ENCODE data around the gene KAT7.

The KAT7 gene

DNA sequence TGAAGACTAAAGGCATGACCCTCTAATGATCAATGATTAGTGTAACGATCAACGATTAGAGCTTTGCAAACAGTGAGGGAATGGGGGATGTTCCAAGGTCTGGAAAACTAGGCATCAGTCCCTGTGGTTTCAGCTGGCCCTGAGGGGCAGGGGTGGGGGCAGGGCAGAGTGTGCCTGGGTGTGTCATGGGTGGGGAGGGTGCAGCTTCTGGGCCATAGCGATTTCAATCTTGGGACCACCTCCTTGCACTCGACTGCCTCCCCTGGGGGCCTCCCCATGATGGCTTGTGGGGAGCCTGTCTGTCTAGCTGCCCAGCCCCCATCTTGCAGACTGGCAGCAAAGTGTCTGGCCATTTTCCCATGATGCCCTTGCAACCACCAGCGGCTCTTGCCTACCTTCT is 51.0 kb downstream of the KAT7 start:
- DNase-seq (ENCODE audit: low read depth in 2 of 3, low spot score in 2 of 3), result no peak

DNA sequence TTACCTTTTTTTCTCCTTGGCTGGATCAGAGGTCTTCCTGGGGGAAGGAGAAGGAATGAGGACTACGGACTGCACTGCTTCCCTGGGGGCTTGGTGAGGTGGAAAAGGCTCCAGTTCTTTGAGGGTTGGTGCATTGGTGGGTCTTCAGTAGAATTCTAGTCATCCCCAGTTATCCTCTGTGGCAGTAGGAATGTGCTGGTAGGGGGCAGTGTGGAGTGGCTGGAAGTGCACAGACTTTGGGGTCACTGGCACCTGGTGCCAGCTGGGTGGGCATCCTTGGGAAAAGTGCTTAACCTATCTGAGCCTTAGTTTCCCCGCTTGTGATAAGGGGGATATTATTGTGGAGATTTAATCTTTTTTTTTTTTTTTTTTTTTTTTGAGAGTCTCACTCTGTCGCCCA is 53.1 kb downstream of the KAT7 start:
- no peak for DNase-seq (ENCODE audit: low read depth in 2 of 3, low spot score in 2 of 3)

DNA sequence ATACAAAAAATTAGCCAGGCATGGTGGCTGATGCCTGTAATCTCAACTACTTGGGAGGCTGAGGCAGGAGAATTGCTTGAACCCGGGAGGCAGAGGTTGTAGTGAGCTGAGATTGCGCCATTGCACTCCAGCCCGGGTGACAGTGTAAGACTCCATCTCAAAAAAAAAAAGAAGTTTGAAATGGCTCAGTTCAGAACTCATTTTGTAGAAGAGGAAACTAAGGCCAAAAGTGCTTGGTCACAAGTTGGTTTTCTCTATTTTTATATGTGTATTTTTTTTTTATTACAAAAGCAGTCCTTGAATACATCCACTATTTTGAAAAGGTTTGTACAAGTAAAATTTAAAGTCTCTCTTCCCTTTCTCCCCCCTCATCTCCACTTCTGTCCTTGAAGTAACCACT is 53.9 kb downstream of the KAT7 start:
- DNase-seq (ENCODE audit: low read depth in 2 of 3, low spot score in 2 of 3), result no peak

DNA sequence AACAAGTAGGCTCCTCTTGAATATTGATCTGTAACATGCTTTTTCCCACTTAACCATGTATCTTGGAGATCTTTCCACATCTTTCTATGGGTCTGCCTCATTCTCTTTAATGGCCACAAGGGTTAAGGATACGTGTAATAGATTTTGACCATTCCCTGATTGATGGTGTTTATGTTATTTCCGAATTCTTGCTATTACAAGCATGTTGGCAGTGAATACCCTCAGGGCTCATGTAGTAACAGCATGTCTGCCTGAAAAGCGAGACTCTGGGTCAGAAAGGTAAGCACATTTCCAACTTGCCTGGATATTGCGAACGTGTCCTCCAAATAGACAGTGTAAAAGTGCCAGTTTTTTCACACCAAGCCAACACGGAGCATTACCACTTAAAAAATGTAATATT is 54.4 kb downstream of the KAT7 start:
- no peak for DNase-seq (ENCODE audit: low read depth in 2 of 3, low spot score in 2 of 3)

DNA sequence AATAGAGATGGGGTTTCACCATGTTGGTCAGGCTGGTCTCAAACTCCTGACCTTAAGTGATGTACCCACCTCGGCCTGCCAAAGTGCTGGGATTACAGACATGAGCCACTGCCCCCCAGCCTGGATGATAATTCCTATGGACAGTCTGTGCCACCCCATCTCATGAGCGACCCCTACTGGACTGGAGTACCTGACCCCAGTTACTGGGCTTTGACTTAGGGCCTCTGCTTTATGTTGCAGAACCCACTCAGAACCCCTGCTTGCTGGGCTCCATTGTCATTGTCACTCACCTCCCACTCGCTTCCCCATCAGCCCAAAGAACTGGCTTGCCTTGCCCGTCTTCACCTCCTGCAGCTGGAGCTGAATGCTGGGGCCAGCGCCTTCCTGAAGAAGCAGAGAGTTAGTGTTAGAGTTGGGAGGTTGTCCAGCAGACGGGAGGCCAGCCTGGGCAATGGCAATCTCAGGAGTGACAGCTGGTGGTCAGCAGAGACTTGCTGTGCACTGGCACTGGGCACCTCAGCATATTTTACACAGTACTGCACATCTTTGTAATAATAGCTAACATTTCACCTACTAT is 55.4 kb downstream of the KAT7 start:
- no peak for DNase-seq (ENCODE audit: low read depth in 2 of 3, low spot score in 2 of 3)

DNA sequence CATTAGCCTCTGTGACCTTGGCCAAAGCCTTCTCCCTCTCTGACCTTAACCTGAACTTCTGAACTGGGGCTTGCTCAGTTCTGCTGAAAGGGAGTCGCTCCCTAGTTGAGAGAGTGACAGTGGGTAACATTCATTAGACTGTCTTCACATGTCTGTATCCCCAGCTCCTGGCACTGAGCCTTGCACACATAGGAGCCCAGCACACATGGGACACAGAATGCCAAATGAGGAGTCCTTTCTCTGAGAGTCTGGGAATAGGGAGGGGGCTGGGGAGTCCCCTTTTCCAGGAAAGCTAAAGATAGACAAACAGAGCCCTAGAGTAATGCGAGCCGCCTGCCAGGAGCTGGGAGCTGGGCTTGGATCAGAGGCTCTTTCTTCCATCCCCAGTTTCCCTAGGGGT is 56.8 kb downstream of the KAT7 start:
- DNase-seq (ENCODE audit: low read depth in 2 of 3, low spot score in 2 of 3), result no peak

DNA sequence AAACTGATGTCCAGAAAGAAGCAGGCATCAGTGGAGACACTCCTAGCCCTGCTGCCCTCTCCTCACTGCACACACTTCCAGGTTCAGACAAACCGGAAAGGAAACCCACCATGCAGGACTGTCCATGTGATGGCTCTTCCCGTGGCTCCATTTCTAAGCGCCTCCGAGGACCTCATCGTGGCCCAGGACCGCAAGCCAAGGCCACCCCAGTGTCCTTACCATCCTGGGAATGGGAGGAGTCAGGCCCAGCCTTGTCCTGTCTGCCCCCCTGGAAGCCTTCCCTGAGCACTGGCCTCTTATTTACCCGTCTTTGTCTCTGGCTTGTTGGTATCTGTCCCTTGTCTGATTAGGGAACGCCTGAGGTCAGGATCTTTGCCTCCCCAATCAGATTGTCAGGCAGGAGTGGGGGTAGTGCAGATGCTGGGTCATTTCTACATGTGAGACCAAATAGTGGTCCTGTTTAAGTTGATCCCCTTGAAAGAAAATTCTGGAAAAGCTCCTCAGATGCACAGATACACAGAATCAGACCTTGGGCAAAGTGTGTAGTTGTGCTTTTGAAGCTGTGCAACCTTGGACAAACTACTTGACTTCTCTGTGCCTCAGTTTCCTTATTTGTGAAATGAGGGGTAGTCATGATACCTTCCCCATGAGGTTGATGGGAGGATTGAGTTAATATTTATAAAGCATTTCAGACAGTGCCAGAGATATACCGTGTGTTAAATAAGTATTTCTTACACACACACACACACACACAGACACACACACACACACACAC is 58.6 kb downstream of the KAT7 start:
- DNase-seq (ENCODE audit: low read depth in 2 of 3, low spot score in 2 of 3), result no peak

DNA sequence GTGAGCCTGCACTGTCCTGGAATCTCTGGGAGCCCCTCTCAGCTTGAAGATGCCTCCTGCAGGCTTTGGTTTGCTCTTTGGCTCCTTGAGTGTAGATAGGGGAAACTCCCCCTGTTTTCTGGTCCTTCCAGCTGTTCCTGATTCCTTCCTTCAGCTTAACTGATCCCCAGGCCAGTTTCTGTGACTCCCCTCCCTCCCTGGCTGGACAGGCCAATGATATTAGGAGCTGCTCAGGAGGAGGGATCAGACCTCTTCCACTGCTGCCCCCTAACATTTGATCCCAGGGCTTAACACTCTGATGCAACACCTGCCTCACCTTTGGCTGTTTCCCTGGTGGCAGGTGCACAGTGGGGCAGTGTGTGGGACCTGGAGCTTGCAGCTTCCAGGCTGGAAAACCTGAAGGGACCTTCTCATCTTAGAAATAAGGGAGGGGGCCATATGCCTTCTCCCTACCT is 59.6 kb downstream of the KAT7 start, which contains the start of gene TAC4:
TSS of gene TAC4 (minus strand) at position 51 of the 455 bp plus-strand sequence. CDS start 52 bp downstream, outside the sequence.
- no peak for DNase-seq (ENCODE audit: low read depth in 2 of 3, low spot score in 2 of 3)

DNA sequence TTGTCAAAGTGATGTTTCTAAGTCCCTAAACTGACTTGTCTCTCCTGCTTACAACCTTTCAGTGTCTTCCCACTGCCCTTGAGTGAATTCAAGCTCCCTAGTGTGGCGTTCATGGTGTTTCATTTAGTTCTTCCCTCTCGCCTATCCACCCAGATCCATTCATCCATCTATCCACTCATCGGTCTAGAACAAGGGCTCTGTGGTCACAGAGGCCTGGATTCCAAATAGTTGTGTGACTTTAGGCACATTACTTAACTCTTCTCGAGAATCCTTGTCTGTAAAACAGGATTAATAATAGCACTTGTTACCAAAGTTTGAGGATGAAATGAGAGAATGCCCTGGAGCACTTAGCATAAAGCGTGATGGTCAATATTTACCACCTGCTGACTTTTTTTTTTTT is 60.3 kb downstream of the KAT7 start:
- no peak for DNase-seq (ENCODE audit: low read depth in 2 of 3, low spot score in 2 of 3)

DNA sequence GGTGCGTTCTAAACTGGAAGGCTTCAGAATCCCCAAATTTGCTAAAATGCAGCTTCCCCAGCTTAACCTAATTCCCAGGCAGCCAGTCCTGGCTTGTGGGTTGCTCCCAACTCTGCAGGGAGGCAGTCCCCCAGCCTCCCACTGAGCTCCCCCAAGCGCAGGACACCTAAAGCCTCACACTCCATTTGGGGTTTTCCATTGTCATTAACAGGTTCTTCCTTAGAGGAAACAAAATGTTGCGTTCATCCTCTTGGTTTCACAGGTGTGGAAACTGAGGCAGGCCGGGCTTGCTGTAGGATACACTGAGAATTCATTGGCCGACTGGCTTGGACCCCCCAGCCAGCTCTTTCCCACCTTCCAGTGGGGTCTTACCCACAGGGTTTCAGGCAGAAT is 61.7 kb downstream of the KAT7 start:
- no peak for DNase-seq (ENCODE audit: low read depth in 2 of 3, low spot score in 2 of 3)

DNA sequence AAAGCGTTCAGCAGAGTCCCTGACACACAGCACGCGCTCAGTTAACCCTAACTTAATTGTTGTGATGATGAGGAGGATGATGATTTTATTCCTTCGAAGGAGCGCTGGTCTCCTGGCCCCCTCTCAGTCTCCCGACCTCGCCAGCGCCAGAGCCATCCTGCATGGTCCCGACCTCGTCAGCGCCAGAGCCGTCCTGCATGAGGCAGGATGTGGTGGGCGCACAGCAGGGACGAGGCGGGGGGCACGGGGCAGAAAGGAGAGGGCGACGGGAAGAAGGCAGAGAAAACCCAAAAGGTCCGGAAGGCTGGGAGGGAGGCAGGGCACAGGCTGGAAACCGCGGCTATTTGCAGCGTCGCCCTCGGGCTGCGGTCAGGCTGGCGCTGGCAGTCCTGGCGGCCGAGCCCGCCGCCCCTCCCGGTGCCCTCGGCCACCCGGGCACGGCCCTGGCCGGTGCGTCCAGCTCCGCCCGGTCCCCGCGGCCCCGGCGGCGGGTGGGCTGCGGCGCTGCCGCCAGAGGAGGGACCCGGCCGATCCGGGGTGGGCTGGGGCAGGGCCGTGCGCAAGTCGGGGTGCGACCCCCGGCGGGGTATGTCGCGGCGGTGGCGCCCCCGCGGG is 62.4 kb downstream of the KAT7 start:
- no peak for DNase-seq (ENCODE audit: low read depth in 2 of 3, low spot score in 2 of 3)

DNA sequence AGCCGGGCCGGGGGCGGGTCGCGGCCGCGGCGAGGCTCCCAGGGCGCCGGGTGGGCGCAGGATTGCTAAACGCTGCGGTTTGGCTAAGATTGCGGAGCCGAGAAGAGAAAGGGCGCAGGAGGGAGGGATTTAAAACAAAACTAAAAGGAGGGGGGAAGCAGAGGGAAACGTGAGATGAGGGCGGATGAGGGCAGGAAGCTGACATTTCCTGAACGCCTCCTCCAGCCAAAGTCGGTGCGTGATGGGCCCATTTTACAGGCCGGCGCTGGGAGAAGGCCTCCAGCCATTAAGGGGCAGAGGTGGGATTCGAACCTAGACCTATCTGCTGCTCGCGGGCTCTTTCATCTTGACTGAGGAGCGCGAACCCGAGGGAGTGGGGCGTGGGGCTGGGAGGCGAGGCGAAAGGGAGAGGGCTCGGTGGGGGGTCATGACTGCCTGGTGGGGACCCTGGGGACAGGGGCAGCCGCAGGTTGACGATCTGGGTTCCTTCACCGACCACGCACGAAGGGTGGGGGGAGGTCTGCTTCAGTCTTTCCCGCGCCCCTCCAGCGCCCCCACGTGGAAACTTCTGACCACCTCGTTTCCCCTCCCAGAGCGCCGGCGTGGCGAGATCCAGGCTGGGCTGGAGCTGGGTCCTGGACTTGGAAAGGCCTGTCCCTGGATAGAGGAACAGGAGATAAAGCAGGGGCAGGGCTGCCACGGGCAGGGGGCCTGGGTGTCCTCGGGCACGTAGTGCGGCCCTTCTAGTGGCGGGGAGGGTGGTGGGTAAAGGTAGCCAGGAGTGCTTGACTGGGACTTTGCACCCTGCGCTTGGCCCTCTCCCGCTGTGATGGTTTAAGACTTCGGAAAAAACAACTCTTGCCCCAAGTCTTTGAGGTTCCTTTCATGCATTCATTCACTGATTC is 63.2 kb downstream of the KAT7 start:
- DNase-seq (ENCODE audit: low read depth in 2 of 3, low spot score in 2 of 3), result peak; percentile 14 to 63 (median 40)

DNA sequence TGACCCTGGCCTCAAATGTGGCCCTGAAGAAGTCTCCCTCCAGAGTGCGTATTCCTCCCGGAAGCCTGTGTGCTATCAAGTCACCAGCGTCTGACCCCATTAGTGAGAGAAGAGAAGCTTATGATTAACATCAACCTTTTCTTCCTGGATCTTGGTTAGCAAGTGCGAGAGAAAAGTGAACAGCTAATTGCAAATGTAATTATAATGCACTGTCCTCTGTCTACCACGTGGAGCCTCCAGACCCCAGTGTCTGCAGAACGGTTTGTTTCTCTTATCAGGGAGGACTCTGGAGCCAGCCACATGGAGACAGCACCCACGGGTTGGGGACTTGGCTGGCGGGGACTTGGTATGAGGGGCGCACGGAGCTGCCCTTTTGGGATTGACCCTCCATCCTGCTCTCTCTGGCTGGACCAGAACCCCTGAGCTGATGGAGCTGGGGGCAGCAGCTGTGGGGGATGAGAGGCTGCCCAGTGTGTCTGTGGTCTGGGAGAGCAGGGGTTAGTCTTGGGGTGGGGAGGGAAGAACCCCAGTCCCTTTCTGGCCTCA is 65.1 kb downstream of the KAT7 start:
- no peak for DNase-seq (ENCODE audit: low read depth in 2 of 3, low spot score in 2 of 3)

DNA sequence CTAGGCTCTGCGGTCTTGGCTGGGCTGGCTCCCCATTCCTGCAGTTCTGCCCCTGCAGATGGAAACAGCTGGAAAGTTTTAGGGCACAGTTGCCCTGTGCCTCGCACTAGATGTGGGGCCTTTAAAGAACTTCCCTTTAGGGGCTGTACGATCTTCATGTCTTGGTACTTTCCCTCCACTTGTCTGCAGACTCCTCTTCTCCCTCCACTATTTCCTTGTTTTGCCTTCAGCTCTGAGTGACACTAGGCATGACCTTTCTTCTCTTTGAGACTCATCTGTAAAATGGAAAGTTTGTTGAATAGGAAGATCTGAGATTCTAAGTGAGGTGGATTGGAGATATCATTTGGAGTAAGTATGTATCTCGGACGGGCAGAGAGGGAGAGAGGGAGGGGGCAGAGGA is 65.6 kb downstream of the KAT7 start:
- DNase-seq (ENCODE audit: low read depth in 2 of 3, low spot score in 2 of 3), result no peak

DNA sequence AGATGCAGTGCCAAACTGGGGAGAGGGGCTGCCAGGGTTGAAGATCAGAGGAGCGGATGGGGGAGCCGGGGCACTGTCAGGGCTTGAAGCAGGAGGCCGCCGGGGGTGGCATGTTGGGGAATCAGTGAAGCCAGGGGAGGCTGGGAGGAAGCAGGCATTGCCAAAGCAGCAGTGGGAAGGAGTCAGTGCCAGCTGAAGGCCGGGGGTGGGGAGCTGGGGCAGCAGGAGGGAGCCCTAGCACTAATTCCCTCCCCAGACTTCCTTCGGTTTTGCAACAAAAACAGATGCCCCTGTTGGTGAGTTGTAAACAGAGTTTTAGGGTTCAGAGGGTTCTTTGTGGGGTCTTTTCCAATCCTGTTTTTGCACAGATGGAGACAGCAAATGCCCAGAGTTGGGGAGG is 70.3 kb downstream of the KAT7 start:
- DNase-seq (ENCODE audit: low read depth in 2 of 3, low spot score in 2 of 3), result no peak

DNA sequence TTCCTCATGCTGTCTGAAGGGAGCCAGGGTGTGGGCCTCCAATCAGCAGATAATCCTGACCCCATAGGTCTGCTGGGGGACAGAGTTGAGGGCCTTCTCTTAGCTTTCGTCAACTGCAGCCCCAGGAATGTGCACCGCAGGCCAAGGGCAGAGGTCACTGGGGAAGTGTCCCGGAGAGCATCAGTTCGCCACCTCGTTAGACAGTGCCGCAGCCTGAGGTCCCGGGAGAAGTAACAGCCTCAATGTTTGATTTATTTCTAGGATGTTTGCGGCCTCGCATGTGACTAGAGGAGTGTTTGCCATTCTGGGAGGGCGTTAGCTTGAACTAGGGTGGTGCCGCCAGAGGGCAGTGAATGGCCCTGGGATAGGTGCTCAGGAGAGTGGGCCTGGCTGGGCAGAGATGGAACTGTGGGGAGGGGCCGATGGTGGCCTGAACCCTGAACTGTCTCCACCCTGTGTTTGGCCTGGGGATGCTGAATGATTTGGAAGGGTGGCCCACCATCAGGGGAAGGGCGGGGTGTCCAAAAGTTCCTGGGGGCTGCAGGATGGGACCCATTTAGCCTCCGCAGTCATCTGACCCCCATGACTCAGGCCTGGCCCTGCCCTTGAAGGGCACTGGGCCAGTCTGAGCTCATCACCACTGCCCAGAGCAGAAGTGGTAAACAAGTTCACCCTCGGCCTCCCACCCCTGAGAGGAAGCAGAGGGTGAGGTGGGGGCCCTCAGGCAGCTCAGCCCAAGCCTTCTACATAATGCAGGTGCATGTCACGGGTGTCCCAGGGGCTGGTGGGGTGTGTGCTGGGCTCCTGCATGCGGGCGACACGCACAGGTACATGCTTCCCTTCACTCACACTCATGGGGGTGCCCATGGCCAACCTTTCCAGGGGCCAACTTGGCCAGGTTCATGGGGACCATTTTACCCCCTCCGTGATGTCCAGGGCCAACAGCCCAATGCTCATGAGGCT is 71.8 kb downstream of the KAT7 start:
- no peak for DNase-seq (ENCODE audit: low read depth in 2 of 3, low spot score in 2 of 3)

DNA sequence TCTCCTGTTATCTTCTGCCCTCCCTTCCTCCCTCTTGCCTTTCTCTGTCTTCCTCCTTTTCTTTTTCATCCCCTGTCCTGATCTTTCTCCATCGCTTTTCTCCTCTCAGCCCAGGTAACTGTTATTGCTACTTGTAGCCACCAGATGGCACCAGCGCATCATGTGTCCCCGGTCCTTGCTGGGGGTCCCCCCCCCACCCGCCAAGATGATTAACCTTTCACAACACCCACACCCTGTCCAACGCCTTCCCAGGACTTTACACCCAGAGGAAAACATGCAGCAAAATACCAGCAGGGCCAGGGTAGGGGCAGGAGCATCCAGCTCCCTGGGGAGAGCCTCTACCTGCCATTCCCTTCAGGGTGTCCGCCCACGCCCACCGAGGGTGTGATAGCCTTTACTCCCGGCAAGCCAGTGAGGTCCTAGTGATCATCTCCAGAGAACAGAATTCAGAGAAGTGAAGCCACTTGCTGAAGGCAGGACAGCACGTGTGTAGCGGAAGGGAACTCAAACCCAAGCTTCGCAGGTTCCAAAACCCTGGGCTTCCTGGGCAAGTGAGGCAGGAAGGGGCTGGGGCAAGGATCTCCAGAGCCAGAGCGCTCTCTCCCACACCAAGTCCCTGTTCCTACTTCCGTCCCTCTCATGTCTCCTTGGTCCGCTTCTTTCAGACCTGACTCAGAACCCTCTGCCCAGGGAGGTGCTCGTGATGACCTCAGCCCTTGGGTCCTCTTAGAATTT is 72.8 kb downstream of the KAT7 start:
- peak in 2 of 3 experiments; percentile 15 to 30 for DNase-seq (ENCODE audit: low read depth in 2 of 3, low spot score in 2 of 3)

DNA sequence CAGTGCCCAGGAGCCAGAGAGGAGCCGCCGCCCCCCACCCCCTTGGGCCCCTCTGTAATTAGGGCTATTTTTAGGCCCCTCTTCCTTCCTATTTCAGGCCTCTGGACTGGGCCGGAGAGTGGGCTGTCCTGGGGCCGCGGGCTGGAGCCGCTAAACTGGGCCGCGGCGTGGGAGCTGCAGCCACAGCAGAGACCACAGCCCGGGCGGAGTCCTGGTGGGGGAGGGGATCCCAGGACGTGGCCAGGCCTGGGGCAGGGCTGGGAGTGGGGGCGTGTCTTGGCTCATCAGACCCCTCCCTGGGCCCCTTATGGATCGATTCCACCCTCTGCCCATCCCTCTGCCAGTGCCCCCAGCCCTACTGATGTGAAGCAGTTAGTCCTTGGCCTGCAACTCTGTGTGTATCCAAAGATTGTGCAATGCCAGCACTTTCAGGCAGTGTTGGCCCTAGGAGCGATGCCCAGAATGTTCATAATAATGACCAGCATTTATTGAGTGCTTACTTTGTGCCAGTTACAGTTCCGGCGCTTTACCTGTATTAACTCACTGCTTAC is 74.4 kb downstream of the KAT7 start:
- no peak for DNase-seq (ENCODE audit: low read depth in 2 of 3, low spot score in 2 of 3)

DNA sequence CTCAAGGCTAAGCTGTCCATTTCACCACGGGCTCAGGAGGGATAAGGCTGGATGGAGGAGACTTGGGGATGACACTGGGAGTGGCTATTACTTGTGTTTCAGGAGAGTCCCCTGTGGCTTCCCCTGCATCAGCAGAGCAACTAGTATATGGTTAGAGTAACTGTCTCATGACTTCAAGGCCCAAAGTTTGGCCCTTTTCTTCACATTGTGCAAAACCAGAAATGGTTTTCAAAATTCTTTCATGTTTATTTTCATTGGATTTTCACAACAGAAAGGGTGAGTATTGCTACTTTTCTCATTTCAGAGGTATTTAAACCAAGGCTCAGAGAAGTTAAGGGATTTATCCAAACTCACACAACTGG is 77.5 kb downstream of the KAT7 start:
- DNase-seq (ENCODE audit: low read depth in 2 of 3, low spot score in 2 of 3), result no peak

Measured in activated CD8-positive, alpha-beta memory T cell treated with anti-CD3 and anti-CD28 coated beads for 48 hours (primary cell).